Tibial artery (tissue), 4 donors: ENCODE data around the gene CCHCR1.

ENCODE experiments used
- DNase-seq, 2 donors: peaks; one replicate each; pipeline ENCODE4 v3.0.0-alpha.2; 2019
- H3K27ac ChIP-seq, 2 donors: fragments of 200-600 bp; sonication (generic) in 1 of 2; 1 replicate in 1 of 2; 2 replicates in 1 of 2; pipeline ENCODE4 v1.5.1; 2018 to 2019; ENCODE audit warnings: mild to moderate bottlenecking in 1 of 2
- H3K27me3 ChIP-seq, 2 donors: fragments of 200-600 bp; sonication (generic) in 1 of 2; one replicate each; pipeline versions ENCODE4 v1.5.1 to v1.6.0; 2016 to 2019
- H3K36me3 ChIP-seq, 3 donors: fragments of 200-600 bp; sonication (generic) in 2 of 3; one replicate each; pipeline ENCODE4 v1.5.1; 2016 to 2019; ENCODE audit warnings: mild to moderate bottlenecking in 2 of 3
- H3K4me1 ChIP-seq, 4 donors: fragments of 200-600 bp; sonication (generic) in 2 of 4; 1 replicate in 3 of 4; 2 replicates in 1 of 4; pipeline ENCODE4 v1.5.1; 2016 to 2019
- H3K4me3 ChIP-seq, 2 donors: fragments of 200-600 bp; sonication (generic) in 1 of 2; 1 replicate in 1 of 2; 2 replicates in 1 of 2; pipeline ENCODE4 v1.5.1; 2018 to 2019; ENCODE audit warnings: mild to moderate bottlenecking in 2 of 2
- H3K9me3 ChIP-seq, 3 donors: fragments of 200-600 bp; sonication (generic) in 1 of 3; one replicate each; pipeline ENCODE4 v1.5.1; 2016 to 2019
- intact Hi-C: fragments of 100-400 bp; cut with DNase I; formaldehyde crosslinking; loops from one replicate; pipeline ENCODE4 v1.15.0; 2023; ENCODE audit warnings: low total_unique reads
- TF ChIP-seq, protein P1 (sequence below), 2 experiments: fragments of 200-600 bp in 1 of 2; fragments of 450-650 bp in 1 of 2; IDR thresholded peaks; one replicate each; pipeline ENCODE4 v1.5.1; 2017 to 2019; ENCODE audit warnings: antibody characterized with exemption in 2 of 2, mild to moderate bottlenecking in 1 of 2, moderate library complexity in 1 of 2

Gene CCHCR1

DNA sequence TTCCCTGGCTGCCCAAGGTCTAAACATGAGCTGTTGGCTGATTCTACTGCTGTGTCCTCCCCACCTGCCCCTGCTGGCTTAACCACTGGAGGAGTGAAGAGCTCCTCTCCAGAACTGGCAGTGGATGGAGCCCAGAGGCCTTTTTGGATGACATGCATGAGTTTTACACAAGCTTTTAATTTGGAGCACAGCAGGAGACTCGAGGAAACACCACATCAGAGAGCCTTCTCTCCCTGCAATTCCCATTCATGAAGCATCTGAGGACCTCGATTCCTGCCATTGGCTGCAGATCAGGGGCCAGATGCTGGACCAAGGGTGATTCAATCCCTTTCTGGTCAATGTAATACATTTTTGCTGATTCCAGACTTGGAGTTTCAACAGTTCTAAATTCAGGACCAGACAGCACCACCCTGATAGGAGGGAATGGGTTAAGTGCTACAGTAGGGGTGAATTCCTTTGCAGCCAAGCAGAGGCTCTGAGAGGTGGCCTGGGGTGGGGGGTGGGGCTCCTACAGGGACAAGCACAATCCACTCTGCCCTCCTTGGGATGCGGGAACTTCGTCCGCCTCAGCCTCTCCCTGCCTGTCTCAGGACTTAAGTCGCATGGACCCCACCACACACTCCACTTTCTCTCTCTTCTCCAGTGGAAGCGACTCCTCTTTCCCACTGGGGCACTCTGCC is 43.6 kb downstream of the CCHCR1 start:
- Histone ChIP-seq H3K27me3 (no peaks in the 10 kb centered on the region), H3K4me1 (peaks cover 0 to 45% (median 31%) of the 10 kb centered on the region in 4 donors), H3K27ac (peak overlapping the region; percentile 74 to 75), H3K9me3 (no peaks in the 10 kb centered on the region), H3K4me3 (peak overlapping the region in 1 of 2 donors; percentile 36), H3K36me3 (no peaks in the 10 kb centered on the region)
- intact Hi-C loops: no loop called here
- no peak for DNase-seq
- TF ChIP-seq, protein P1, sequence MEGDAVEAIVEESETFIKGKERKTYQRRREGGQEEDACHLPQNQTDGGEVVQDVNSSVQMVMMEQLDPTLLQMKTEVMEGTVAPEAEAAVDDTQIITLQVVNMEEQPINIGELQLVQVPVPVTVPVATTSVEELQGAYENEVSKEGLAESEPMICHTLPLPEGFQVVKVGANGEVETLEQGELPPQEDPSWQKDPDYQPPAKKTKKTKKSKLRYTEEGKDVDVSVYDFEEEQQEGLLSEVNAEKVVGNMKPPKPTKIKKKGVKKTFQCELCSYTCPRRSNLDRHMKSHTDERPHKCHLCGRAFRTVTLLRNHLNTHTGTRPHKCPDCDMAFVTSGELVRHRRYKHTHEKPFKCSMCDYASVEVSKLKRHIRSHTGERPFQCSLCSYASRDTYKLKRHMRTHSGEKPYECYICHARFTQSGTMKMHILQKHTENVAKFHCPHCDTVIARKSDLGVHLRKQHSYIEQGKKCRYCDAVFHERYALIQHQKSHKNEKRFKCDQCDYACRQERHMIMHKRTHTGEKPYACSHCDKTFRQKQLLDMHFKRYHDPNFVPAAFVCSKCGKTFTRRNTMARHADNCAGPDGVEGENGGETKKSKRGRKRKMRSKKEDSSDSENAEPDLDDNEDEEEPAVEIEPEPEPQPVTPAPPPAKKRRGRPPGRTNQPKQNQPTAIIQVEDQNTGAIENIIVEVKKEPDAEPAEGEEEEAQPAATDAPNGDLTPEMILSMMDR (IDR thresholded peaks at IDR 0.05): no peak

- intact Hi-C loops: no loop called here
- H3K27ac ChIP-seq: no peak within 1 kb of the TSS
- DNase-seq: no peak
Measured at GRCh38 chr6:31112478-31112877, 45.1 kb downstream of the CCHCR1 start, which contains the start of gene C6orf15. Gene C6orf15 (minus strand): TSS chr6:31112575. CDS start chr6:31112555, 20 bp downstream.

DNA sequence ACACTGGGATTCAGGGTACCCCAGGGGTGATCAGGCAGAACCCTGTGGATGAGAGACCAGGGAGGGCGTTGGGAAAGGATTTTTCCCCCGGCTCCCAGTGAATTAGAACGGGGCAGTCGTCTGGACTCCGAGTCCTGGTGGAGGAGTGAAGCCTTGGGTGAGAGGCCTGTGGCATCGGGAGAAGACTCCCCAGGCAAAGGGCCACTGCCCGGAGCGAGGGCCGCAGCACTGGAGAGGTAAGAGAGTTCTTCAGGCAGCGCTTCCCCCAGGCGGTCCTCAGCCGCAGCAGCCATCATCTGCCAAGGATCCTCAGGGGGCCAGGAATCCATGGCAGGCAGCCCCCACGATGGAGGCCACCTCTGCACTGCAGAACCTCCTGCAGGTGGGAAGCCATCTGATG is 45.9 kb downstream of the CCHCR1 start:
- TF ChIP-seq, protein P1 (IDR thresholded peaks at IDR 0.05): no peak
- intact Hi-C loops: no loop called here
- Histone ChIP-seq H3K27ac (no peak overlapping the region), H3K9me3 (no peaks in the 10 kb centered on the region), H3K27me3 (peaks cover 0 to 7% of the 10 kb centered on the region in 2 donors), H3K4me1 (peaks cover 0 to 33% (median 25%) of the 10 kb centered on the region in 4 donors), H3K36me3 (no peaks in the 10 kb centered on the region), H3K4me3 (no peak overlapping the region)
- no peak for DNase-seq

More at GRCh38 chr6:31112478-31112877, 45.1 kb downstream of the CCHCR1 start, which contains the start of gene C6orf15:
- H3K36me3 ChIP-seq: no peaks in the 10 kb centered on the region
- H3K4me3 ChIP-seq: no peak within 1 kb of the TSS
- TF ChIP-seq, protein P1 (IDR thresholded peaks at IDR 0.05): no peak
- peaks cover 0 to 40% (median 29%) of the 10 kb centered on the region in 4 donors for H3K4me1 ChIP-seq
- no peaks in the 10 kb centered on the region for H3K9me3 ChIP-seq
- peaks cover 0 to 7% of the 10 kb centered on the region in 2 donors for H3K27me3 ChIP-seq

GRCh38 chr6:31110825-31111582 is 46.6 kb downstream of the CCHCR1 start:
- Histone ChIP-seq H3K9me3 (no peaks in the 10 kb centered on the region), H3K4me1 (peaks cover 0 to 26% (median 18%) of the 10 kb centered on the region in 4 donors), H3K4me3 (no peak overlapping the region), H3K36me3 (no peaks in the 10 kb centered on the region), H3K27me3 (peaks cover 0 to 7% of the 10 kb centered on the region in 2 donors), H3K27ac (no peak overlapping the region)
- intact Hi-C loops: no loop called here
- DNase-seq: no peak
- TF ChIP-seq, protein P1 (IDR thresholded peaks at IDR 0.05): no peak

DNA sequence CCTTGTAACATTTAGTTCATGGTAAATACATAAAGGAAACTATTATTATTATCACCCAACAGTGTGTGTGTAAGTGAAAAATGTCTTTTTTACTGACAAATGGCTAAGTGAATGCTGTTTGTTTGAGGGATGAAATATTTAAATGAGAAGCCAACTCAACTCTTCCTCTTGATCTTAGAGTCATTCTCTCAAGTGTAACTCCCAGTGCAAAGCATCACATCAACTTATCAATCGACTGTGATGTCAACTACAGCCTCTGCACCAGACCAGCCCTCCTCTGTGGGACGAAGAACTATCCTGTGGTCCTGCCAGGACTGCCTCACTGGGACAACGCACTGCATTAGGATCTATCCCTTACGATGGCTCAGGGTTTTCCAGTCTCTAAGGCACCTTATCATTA is 50.5 kb downstream of the CCHCR1 start:
- H3K36me3 ChIP-seq: no peaks in the 10 kb centered on the region
- no peak overlapping the region for H3K27ac ChIP-seq
- no peak overlapping the region for H3K4me3 ChIP-seq
- intact Hi-C loops: no loop called here
- DNase-seq: no peak
- no peaks in the 10 kb centered on the region for H3K4me1 ChIP-seq
- H3K27me3 ChIP-seq: peaks cover 0 to 27% of the 10 kb centered on the region in 2 donors
- TF ChIP-seq, protein P1 (IDR thresholded peaks at IDR 0.05): no peak
- H3K9me3 ChIP-seq: no peaks in the 10 kb centered on the region
